Measurements from ENCODE around the gene CACNA2D3. TPM values are rescaled to one million over a fixed set of nuclear protein-coding genes. Genes with fewer than 3 reads are reported as not detected.

Gene CACNA2D3
- total RNA-seq, 1 donor from 2014 or later: 0.48 TPM

DNA sequence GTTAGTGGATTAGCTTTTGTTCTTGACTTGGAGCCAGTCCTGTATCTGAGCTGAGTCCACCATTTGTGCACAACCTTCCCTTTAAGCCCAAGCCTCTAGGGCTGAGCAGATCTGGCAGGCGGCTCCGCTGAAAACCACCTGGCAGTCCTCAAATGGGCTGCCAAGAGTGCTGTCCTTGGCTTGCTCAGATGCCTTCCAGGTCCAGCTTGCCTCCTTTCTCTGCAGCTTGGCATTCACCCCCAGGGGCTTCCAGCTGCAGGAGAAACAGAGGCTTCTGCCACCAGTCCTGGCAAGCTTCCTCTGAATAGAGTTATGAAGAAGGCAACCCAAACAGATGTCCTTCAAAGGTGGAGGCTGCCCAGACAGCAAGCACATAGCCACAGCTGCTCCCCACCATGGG is 708.8 kb downstream of the CACNA2D3 start:
- DNase-seq (ENCODE audit: low spot score): no peak

DNA sequence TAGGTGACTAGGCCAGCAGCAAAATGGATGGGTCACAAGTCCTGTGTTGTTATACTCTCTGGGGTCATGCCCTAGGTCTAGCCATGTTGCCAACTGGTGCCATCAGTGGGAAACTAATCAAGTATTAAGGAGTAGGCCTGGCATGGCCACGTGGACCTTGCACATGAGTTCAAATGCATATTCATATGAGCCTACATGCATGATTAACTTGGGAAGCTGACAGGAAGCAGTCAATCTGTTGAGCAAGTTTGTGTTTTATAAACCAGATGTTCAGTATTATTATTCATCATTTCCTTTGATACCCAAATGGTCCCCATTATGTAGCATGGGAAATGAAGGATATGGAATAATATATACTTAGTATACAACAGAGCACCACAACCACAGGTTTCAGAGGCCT is 710.5 kb downstream of the CACNA2D3 start:
- DNase-seq (ENCODE audit: low spot score): no peak

DNA sequence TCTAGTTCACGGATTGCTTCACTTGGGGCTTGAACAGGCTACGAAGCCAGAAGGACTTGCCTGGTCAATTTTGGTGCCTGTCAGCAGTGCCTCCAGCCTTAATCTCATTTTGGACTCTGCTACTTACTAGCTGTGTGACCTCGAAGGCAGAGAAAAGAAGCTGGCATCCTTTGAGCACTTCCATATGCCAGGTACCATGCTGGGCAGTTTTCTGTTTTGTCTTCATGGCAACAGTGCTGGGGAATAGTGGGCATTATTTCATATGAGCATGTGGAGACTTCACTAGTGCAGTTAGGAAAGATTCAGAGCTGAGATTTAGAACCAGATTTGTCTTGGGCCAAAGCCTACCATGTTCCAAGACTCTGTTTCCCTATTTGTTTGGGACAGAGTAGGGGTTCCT is 713.3 kb downstream of the CACNA2D3 start:
- DNase-seq (ENCODE audit: low spot score): no peak

DNA sequence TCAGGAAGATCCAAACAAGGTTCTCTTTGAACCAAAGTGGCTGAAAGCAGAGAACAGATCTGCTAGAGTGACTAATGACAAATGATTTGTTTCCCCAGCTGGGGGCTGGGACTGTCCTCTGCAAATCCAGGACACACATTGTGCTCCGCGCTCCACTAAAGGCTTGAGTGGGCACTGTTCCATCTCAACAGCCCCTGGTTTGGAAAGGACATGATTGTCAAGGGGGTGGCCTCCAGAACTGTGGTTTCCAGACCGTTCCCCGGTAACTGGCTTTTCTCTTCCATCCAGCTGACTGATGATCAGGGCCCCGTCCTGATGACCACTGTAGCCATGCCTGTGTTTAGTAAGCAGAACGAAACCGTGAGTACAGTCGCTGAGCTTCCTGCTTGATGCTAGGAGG is 714.5 kb downstream of the CACNA2D3 start:
- no peak for DNase-seq (ENCODE audit: low spot score)

DNA sequence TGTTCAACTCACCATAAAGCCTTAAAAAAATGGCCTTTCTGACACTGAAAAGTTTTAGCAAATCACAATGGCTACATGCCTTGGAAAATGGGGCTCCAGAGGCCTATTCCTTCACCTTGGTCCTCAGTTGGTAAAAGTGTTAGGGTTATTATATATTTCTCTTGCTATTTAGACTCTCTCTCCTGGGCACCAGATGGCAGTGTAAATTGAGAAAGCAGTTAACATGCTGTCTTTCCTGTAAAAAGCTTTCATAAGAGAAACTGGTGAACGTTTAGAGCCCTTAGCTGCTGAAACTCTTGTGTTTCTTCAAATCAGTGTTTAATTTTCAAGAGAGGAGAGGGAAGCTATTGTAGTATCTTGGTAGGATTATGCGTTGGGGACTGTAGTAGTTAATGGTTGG is 715.6 kb downstream of the CACNA2D3 start:
- no peak for DNase-seq (ENCODE audit: low spot score)

DNA sequence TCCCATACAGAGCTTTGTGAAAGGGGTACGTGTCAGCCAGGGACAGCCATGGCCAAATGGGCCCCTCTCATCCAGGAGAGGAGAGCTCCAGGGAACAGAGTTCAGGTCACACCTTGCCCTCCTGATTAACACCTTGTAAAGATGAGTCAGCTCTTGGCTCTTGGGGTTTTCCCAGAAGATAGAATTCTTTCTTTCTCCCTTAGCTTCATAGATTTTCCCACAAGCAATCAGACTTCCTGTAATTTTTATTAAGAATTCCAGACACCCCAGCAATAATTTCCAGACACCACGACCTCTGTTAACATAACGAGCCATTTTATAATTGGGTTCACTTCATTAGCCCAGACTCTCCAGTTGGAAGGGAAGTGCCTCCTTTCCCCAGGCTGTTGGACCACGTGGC is 719.1 kb downstream of the CACNA2D3 start:
- DNase-seq (ENCODE audit: low spot score): no peak

DNA sequence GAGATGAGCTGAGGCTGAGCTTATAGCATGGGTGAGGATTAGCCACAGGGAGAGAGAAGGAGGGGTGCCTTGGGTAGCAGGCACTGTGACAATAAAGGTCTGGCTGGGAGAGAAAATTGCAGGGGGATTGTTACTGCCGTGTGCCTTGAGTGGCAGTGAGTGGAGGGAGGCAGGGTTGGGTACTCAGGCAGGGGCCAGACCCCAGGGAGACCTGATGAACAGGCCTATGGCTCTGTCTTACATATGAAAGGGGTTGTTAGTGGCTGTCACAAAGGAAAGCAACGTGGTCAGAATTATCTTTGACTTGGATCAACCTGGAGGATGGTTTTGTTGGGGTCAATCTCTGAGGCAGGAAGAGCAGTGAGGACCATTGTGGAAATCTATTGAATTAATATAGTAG is 721.0 kb downstream of the CACNA2D3 start:
- DNase-seq (ENCODE audit: low spot score): no peak

DNA sequence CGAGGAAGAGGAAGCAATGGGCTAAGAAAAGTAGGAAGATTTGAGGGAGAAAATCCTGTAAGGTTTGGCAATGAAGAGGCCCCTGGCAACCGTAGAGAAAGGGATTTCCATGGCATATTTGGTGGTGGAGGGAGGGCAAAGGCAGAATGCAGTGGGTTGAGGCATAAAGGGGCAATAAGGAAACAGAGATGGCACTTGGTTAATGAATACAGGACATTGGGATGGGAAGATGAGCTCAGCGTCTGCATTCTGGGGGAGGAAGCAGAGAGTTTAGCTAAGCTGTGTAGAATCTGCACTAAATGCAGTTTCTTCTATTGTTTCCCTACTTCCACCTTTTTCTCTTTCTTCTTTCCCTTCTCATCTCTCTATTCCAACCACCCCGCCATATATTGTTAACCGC is 721.9 kb downstream of the CACNA2D3 start:
- no peak for DNase-seq (ENCODE audit: low spot score)

DNA sequence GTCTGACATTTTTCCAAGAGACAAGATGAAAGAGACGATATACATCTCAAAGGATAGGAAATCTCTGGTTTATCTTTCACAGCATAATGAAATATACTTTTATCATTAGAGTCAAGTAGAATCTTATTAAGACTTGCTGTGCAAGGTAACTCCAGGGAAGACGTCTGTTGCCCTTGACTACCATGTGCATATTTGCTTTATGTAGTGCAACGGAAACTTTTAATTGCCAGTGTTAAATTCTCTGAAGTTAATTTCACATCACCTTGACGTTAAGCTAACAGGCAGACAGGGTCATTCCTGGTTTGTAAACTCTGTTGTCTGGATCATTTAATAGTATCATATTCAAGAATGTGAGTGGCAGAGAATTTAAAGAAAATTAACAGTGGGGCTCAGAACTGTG is 722.7 kb downstream of the CACNA2D3 start:
- DNase-seq (ENCODE audit: low spot score): no peak

DNA sequence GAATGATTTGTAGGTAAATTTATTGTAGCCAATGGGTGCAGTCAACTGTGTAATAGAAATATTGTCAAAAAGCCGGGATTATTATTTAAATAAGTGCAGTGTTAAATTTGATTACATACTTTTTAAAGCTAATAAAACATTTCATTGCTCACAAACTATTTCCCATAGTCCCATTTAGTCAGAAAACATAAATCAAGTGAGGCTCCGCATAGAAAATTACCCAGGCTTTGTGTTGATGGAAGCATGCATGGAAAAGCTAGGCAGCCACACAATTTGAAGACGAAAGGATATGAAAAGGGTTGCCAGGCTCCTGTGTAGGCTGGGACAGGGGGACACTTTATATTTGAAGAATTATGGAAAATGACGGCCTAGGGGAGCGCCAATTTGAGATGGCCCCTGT is 723.2 kb downstream of the CACNA2D3 start:
- no peak for DNase-seq (ENCODE audit: low spot score)

DNA sequence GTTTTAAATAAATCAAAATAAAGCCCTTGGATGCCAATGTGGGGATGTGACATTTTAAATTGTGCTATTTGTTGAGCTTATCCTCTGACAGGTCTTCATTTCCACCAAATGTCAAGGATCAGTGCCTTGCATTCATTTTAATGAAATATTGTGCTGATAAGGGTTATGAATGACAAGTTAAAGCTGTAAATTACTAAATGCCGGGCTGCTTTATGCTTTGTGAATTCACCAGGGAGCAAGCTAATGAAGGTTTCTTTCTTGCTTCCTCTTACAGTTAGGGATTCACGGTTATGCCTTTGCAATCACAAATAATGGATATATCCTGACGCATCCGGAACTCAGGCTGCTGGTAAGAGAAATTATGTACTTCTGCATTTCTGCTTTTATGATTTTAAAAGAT is 723.8 kb downstream of the CACNA2D3 start:
- DNase-seq (ENCODE audit: low spot score): no peak

DNA sequence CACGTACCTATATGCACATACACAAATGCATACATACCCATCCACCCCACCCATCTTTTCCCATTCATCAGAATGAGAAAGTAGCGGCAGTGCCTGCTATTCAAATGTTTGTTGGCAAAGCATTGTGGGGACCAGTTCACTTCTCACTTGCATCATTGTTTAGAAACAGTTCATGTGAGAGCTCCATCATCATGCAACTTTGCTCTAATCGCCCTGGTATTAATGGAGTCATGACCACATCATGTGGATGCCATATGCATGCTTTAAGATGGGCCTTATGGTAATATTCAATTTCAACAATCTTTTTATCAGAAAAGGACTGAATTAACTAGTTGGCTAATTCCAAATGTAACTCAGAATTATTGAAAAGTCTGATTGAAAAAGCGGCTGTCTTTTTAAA is 725.0 kb downstream of the CACNA2D3 start:
- no peak for DNase-seq (ENCODE audit: low spot score)

DNA sequence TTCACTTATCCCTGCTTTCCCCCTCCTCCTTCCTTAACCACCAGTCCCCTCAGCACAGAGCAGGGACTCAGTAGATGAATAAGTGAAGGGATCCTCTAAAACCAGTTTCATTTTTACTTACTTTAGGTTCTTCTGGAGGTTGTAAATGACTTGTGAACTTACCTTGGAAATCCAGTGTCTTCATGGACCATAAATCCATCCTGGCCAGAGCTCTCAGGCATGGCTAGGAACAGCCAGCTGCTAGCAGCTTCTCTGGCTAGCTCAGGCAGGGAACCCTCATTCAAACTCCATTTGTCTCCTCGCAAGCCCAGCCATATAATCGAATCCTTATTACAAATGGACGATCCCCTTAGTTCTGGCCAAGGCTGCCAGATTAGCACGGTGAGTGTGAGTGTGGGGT is 727.0 kb downstream of the CACNA2D3 start:
- no peak for DNase-seq (ENCODE audit: low spot score)

DNA sequence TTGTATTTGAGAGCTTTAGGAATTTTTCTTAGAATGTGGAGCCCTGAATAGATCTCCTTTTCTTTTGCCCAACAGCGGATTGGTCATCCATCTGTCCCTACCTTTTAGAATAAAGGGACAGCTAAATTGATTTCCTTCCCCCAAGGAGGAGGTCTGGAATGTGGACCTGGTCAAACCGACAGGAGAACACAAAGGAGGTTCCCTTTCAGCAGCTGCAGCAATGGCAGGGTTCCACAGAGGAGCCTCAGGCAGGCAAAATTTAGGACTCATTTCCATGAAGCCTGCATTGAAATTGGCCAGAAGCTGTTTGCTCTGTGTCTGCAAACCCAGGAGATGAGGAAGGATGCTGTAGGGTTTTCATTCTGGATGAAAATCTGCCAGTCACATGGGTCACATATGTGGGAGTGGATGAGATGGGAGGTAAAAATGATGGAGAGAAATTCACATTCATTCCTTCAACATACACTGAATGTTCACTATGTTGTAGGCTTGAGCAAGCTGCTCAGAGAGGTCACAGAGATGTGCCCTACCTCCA is 728.2 kb downstream of the CACNA2D3 start:
- DNase-seq (ENCODE audit: low spot score): no peak

DNA sequence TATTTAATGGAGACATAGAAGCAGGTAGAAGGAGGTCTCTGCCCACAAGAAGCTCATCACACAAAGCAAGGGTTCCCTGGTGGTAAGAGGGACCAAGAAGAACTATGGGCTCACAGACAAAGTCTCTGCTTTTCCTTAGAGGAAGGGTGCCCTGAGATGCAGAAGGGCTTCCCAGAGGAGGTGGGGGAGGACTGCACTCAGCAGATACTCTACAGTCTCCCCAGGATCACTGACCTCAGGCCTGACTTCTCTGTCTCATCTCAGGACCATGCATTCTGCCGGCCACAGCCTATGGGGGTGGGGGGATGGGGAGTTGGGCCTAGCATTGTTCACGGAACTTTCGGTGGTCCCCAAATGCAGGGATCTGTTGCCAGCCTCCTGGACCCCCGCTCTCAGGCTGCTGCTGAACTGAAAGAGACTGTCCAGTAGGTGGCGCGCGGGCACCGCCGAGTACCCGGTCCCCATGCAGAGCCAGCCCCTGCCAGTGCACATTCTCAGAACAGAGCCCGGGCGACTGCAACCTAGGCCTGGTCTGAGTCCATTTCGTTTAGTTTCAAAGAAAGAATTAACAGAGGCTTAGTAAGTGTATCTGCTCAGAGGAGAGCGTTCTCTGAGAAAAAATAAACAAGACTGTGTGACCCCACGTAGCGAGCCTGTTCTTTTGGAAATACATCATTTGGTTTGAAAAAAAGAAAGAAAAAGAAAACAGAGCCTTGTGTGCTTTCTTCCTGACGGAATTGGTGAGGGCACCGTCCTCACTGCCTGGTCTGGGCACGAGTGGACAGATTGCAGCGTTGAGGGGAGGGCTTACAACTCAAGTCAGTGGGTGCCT is 731.4 kb downstream of the CACNA2D3 start:
- DNase-seq (ENCODE audit: low spot score): no peak

DNA sequence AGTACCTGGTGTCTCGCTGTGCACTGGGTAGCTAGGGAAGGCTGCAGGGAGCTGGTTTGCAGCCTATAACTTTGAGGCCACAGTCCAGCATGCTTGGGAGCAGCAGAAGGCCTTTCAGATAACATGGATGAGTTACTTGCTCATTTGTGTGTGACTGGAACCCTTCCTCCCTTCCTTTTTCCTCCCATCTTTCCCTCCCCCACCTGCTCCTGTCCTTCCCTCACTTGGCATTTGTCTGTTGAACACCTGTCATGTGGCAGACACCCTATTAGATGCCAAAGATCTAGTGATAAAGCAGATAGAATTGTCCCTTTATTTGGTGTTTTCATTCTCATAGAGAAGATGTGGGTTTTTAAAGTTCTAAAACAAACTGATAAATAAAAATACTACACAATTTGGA is 733.9 kb downstream of the CACNA2D3 start:
- no peak for DNase-seq (ENCODE audit: low spot score)

DNA sequence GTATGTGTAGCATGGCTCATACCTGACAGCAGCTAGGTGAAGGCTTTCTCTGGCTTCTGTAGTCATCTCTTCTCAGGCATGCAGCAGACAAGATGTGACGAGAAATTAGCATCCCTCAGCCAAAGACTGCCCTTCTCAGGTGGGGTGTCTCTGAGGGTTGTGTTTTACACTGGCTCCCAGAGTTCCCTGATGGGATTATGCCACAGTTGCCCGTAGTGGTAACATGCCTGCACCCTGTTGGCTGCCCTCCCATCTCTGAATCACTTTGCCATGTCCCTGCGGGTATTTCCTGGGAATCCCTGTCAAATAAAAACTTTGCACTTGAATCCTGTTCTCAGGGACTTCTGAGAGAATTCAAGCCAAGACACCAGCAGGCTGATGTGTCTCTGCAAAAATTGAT is 735.0 kb downstream of the CACNA2D3 start:
- DNase-seq (ENCODE audit: low spot score): no peak

DNA sequence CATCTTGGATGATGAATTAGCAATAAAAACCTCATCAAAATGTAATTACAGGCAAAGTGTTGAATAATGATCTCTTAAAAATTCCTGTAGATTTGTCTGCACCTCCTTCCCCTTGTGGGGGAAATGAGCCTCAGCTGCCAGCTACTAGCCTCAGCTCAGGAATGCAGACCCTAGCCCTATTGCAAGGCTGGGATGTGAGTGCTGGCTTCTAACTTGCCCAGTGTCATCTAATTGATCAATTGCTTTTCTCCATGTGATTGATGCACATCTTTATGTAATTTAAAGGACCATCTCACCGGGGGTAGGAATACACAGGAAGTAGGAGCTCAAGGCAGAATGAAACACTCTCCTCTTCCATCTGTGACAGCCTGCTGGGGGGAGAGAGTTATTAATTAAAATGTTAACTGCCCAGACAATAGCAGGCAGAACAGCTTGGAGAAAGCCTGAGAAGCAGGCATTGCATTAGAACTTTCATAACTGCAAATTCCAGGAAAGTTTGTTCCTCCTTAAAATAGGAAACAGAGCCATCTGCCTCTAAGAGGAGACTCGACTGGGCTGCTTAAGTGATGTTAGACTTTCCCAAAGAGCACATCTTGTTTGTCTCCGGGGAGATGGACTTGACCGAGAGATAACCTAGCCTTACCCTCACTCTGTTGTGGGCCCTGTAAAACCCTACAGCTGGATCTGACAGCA is 735.9 kb downstream of the CACNA2D3 start:
- no peak for DNase-seq (ENCODE audit: low spot score)

DNA sequence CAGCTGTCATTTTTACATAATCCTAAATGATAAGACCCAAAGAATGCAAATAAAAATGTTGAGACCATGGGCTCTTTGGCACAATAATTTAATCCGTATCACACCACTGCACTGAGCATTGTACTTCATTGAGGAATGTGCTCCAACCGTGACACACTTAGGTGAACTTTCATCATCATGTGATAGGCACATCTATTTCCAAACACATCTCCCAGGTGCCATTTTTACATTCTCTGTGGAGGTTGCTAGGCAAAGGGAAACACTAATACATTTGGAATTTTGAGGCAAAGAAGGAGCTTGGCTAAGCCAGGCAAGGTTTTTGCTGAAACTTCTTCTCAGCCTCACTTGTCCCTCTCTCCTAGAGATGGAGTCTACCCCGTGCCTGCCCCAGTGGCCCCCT is 736.8 kb downstream of the CACNA2D3 start:
- DNase-seq (ENCODE audit: low spot score): no peak

DNA sequence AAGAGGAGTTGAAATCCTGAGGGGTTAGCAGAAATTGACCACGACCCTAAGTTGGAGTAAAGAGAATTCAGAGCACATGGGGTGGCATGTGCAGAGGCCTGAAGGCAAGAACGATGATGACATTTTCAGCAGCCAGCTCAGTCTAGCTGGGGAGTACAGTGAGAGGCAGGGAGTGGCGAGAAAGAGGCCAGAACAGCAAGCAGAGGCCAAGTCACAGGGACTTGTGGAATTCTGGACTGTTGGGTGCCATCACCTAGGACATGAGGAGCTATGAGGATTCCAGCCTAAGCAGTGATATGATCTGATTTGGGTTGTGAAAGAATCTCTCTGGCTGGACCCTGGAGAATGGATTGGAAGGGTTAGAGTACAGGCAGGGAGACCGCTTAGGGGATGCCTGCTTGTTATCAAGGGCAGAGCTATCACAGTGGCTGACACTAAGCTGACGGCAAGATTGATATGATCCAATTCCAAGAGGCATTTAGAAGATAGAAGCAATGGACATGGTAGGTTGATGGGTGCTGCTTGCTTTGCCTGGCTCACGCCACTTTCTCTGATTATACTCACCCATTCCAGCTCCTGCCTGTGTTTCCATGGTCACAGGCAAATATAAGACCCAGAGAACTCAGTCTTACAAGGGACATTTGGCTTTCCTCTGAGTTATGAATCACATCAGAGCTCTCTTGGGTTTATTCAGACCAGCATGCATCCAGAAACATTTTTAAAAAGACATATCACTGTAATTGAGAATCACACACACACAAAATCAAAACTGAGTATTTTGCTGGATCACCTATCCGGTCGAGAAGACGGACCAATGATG is 739.1 kb downstream of the CACNA2D3 start:
- no peak for DNase-seq (ENCODE audit: low spot score)

DNA sequence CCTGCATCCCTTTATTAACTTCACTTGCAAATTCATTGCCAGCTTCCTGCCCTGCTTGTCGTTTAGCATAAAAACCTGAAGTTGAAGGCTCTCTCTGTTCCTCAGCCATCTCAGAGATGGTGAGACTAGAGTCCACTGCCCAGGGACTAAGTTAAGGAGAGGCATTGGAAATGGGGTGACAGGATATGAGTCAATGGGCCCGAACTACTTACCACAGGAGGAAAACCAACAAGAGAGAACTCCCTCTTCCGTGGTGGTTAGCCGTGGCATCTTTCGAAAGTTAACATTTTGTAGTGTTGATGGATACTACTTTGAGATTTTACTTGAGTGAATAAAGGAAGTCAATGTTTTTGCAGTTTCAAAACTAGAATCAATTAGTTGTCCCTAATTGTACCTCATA is 740.2 kb downstream of the CACNA2D3 start:
- DNase-seq (ENCODE audit: low spot score): no peak

DNA sequence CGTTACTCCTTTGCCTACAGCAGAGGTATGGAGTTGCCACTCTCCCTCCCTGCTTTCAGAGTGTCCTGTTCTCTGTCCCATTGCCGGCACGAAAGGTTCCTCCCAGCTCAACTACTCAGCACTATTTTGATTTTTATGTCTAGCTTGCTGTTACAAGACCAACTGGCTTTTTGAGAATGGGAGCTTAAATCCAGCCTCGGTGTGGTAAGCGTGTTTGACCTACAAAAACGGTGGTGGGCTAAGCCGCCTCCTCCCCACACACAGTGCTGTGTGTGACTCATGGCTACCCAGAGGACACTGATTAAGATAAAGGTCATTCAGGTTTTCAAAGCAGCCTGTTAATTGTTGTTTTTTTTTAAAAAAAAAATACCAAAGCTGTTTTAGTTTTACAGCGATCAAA is 741.0 kb downstream of the CACNA2D3 start:
- DNase-seq (ENCODE audit: low spot score): no peak
